NCI-H2029 (cell line): ENCODE results near the gene PDIA4.
"Not testable (repeated sequence)": the region's sequence is repeated elsewhere in the genome, so short reads cannot be mapped to it uniquely, and the experiment has no call there.

Experiments used
- DNase-seq: peaks from one replicate; lab custom pipeline; 2025; lab: John Stamatoyannopoulos, UW

PDIA4 gene

GRCh38 chr7:149028346-149029109 lies at the start of gene PDIA4:
Gene PDIA4 (minus strand): TSS chr7:149028505. CDS start chr7:149028408, 97 bp downstream.
- peak; percentile 99 for DNase-seq

- DNase-seq = no peak
Measured at GRCh38 chr7:149077594-149077993, 49.3 kb upstream of the PDIA4 start.

- DNase-seq = no peak
Measured at GRCh38 chr7:149075286-149075685, 47.0 kb upstream of the PDIA4 start.

GRCh38 chr7:149074116-149074885 lies 46.0 kb upstream of the PDIA4 start:
- no peak for DNase-seq

- no peak for DNase-seq
Measured at GRCh38 chr7:149072438-149072775, 44.1 kb upstream of the PDIA4 start.

GRCh38 chr7:149071641-149072437 lies 43.5 kb upstream of the PDIA4 start:
- no peak for DNase-seq

- DNase-seq = no peak
Measured at GRCh38 chr7:149071182-149071635, 42.9 kb upstream of the PDIA4 start.

GRCh38 chr7:149070372-149071125 lies 42.2 kb upstream of the PDIA4 start:
- no peak for DNase-seq

GRCh38 chr7:149067869-149068268 lies 39.6 kb upstream of the PDIA4 start:
- no peak for DNase-seq

- no peak for DNase-seq
Measured at GRCh38 chr7:149063476-149063875, 35.2 kb upstream of the PDIA4 start.

GRCh38 chr7:149062217-149062899 lies 34.1 kb upstream of the PDIA4 start:
- DNase-seq = not testable (repeated sequence)

- DNase-seq = no peak
Measured at GRCh38 chr7:149060156-149060555, 31.9 kb upstream of the PDIA4 start.

- DNase-seq = no peak
Measured at GRCh38 chr7:149053885-149054284, 25.6 kb upstream of the PDIA4 start.

GRCh38 chr7:149053384-149053783 lies 25.1 kb upstream of the PDIA4 start:
- DNase-seq = no peak

GRCh38 chr7:149050941-149051340 lies 22.6 kb upstream of the PDIA4 start:
- no peak for DNase-seq

- no peak for DNase-seq
Measured at GRCh38 chr7:149048805-149049204, 20.5 kb upstream of the PDIA4 start.

GRCh38 chr7:149046416-149046815 lies 18.1 kb upstream of the PDIA4 start:
- DNase-seq = no peak

GRCh38 chr7:149043936-149044335 lies 15.6 kb upstream of the PDIA4 start:
- no peak for DNase-seq

- DNase-seq = no peak
Measured at GRCh38 chr7:149041350-149041749, 13.0 kb upstream of the PDIA4 start.

GRCh38 chr7:149038641-149039040 lies 10.3 kb upstream of the PDIA4 start:
- not testable (repeated sequence) for DNase-seq

- DNase-seq = no peak
Measured at GRCh38 chr7:149036676-149037075, 8.4 kb upstream of the PDIA4 start.
